HL-60 (cell line): Measurements from ENCODE around the gene ZNRF1.
"Not testable (repeated sequence)": the region's sequence is repeated elsewhere in the genome, so short reads cannot be mapped to it uniquely, and the experiment has no call there.

ENCODE experiments used
- DNase-seq, 2 experiments: peaks; one replicate each; pipeline ENCODE4 v3.0.0-alpha.2; 2010 to 2020; ENCODE audit warnings: low read depth in 1 of 2, low spot score in 1 of 2
- H3K27ac ChIP-seq: fragments of 250-450 bp; sonication (Bioruptor Pico); replicated peaks from 2 replicates; pipeline ENCODE4 v1.5.1; 2020; ENCODE audit warnings: mild to moderate bottlenecking, moderate library complexity
- H3K27me3 ChIP-seq: fragments of 250-450 bp; sonication (Bioruptor Pico); 2 replicates; pipeline ENCODE4 v1.5.1; 2021; ENCODE audit warnings: mild to moderate bottlenecking, moderate library complexity; ENCODE audit not compliant: insufficient read depth, poor library complexity, severe bottlenecking
- H3K4me3 ChIP-seq: replicated peaks from 2 replicates; pipeline ENCODE4 v1.5.1; 2011; ENCODE audit warnings: mild to moderate bottlenecking, control low read depth, low read length; ENCODE audit not compliant: insufficient read depth
- CTCF ChIP-seq: IDR thresholded peaks from one replicate; pipeline ENCODE4 v1.5.1; 2011; ENCODE audit warnings: low read length, control low read depth, inconsistent platforms; ENCODE audit not compliant: insufficient read depth
- GABPA ChIP-seq: IDR thresholded peaks from 2 replicates; pipeline ENCODE4 v1.6.1; 2012; ENCODE audit warnings: low read depth
- POLR2AphosphoS5 ChIP-seq: IDR thresholded peaks from 2 replicates; pipeline ENCODE4 v1.6.1; 2012; ENCODE audit warnings: low read depth
- REST ChIP-seq: IDR thresholded peaks from 2 replicates; pipeline ENCODE4 v1.6.1; 2012; ENCODE audit warnings: low read depth; ENCODE audit not compliant: insufficient replicate concordance
- SPI1 ChIP-seq: IDR thresholded peaks from 2 replicates; pipeline ENCODE4 v1.6.1; 2012; ENCODE audit warnings: low read depth, mild to moderate bottlenecking, borderline replicate concordance

Gene ZNRF1

DNA sequence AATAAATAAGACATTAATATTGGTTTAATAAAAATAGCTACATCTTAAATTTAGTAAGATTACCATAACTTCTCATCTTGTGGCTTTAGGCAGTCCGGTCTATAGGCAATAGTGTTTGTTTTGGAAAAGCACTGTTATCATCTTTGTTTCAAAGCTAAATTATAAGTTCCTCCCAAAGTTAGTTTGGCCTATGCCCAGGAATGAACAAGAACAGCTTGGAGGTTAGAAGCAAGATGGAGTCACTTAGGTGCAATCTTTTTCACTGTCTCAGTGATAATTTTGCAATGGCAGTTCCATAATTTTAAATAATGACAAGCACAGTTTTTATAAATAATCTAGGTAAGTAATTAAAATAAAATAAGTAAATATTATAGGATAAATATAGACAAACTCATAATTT lies 123.8 kb downstream of the ZNRF1 start:
- DNase-seq, result no peak
- H3K27ac ChIP-seq, result no peak overlapping the region
- no peak overlapping the region for H3K4me3 ChIP-seq
- TF ChIP-seq CTCF, result no peak
- no peak for TF ChIP-seq GABPA
- TF ChIP-seq SPI1, result no peak
- H3K27me3 ChIP-seq, result no peaks in the 10 kb centered on the region

GRCh38 chr16:75127713-75128415 lies 129.0 kb downstream of the ZNRF1 start:
- Histone ChIP-seq H3K27me3 (no peaks in the 10 kb centered on the region), H3K4me3 (no peak overlapping the region), H3K27ac (no peak overlapping the region)
- TF ChIP-seq REST, result no peak
- no peak for TF ChIP-seq GABPA
- no peak for TF ChIP-seq POLR2AphosphoS5
- no peak for TF ChIP-seq SPI1
- no peak for DNase-seq

DNA sequence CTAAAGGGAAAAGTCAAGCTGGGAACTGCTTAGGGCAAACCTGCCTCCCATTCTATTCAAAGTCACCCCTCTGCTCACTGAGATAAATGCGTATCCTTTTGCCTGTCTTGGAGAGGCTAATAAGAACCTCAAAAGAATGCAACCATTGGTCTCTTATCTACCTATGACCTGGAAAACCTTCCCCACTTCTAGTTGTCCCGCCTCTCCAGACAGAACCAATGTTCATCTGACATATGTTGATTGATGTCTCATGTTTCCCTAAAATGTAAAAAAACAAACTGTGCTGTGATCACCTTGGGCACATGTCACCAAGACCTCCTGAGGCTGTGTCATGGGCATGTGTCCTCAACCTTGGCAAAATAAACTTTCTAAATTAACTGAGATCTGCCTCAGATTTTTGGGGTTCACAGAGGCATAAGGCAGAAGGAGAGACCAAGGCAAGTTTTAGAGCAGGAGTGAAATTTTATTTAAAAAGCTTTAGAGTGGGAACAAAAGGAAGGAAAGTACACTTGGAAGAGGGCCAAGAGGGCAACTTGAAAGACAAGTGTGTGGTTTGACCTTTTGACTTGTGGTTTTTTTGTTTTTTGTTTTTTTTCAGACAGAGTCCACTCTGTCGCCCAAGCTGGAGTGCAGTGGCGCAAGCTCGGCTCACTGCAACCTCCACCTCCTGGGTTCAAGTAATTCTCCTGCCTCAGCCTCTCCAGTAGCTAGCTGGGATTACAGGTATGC lies 130.8 kb downstream of the ZNRF1 start:
- H3K4me3 ChIP-seq, H3K27me3 ChIP-seq, DNase-seq, H3K27ac ChIP-seq: not testable (repeated sequence)

- no peaks in the 10 kb centered on the region for H3K27me3 ChIP-seq
- no peak overlapping the region for H3K27ac ChIP-seq
- H3K4me3 ChIP-seq, result no peak overlapping the region
- TF ChIP-seq REST (no peak), GABPA (no peak), CTCF (no peak), POLR2AphosphoS5 (no peak), SPI1 (no peak)
- no peak for DNase-seq
These were observed 131.4 kb downstream of the ZNRF1 start for GRCh38 chr16:75130150-75130771.
